GM12878 (cell line): ENCODE results near the gene OR5I1. TPM values are rescaled to one million over a fixed set of nuclear protein-coding genes. Genes with fewer than 3 reads are reported as not detected.

Source experiments
- ATAC-seq: fragments of 200-7000 bp; cut with Tn5 transposase; 3 replicates; pipeline ENCODE4 v1.9.1; 2020; ENCODE audit warnings: mild to moderate bottlenecking, moderate library complexity
- BruUV-seq: library from RNA; stranded (reverse); fragments of 400-500 nt; replicated peaks from 2 replicates; lab custom pipeline; 2021; lab: Mats Ljungman, UMichigan
- CTCF ChIA-PET: fragments of 300-600 bp; sonication (Branson Sonifier 250); formaldehyde crosslinking; extraction: SDS; loops from one replicate; lab custom pipeline; 2021; ENCODE audit warnings: inconsistent platforms; lab: Yijun Ruan, JAX
- POLR2A ChIA-PET: fragments of 350-600 bp; formaldehyde crosslinking; extraction: SDS; loops from one replicate; lab custom pipeline; 2021; ENCODE audit warnings: inconsistent platforms; lab: Charles Lee
- RAD21 ChIA-PET: fragments of 300-600 bp; sonication (Branson Sonifier 250); formaldehyde crosslinking; loops from one replicate; lab custom pipeline; 2023; ENCODE audit warnings: antibody characterized with exemption; ENCODE audit not compliant: unreplicated experiment; lab: Charles Lee
- SMC1A ChIA-PET: fragments of 300-600 bp; sonication (Branson Sonifier 250); formaldehyde crosslinking; loops from one replicate; lab custom pipeline; 2023; ENCODE audit not compliant: unreplicated experiment, uncharacterized antibody; lab: Charles Lee
- DNase-seq: peaks from one replicate; pipeline ENCODE4 v3.0.0-alpha.2; 2011; ENCODE audit warnings: low read depth, low spot score
- FAIRE-seq: peaks from 3 replicates; lab custom pipeline; 2011; peaks lifted over from hg19 to GRCh38; lab: Jason Lieb, UNC
- H2AFZ ChIP-seq: 2 replicates; pipeline ENCODE4 v1.6.0; 2011; ENCODE audit warnings: low read depth, low read length, control low read depth; ENCODE audit not compliant: control insufficient read depth
- H3K27ac ChIP-seq: 2 replicates; pipeline ENCODE4 v1.5.1; 2011; ENCODE audit warnings: control low read depth; ENCODE audit not compliant: control insufficient read depth, insufficient read depth
- H3K27me3 ChIP-seq, 2 experiments: replicated peaks in 1 of 2; 2 replicates each; pipeline versions ENCODE4 v1.6.0 to v1.6.1; 2011; ENCODE audit warnings: low read length in 1 of 2; ENCODE audit not compliant: control insufficient read depth in 2 of 2, insufficient read depth in 2 of 2
- H3K36me3 ChIP-seq, 2 experiments: 2 replicates each; pipeline ENCODE4 v1.5.1; 2011; ENCODE audit warnings: low read length in 1 of 2; ENCODE audit not compliant: control insufficient read depth in 2 of 2, insufficient read depth in 2 of 2
- H3K4me1 ChIP-seq: 2 replicates; pipeline ENCODE4 v1.6.1; 2011; ENCODE audit warnings: mild to moderate bottlenecking, low read length, moderate library complexity, mixed read lengths; ENCODE audit not compliant: control insufficient read depth, insufficient read depth
- H3K4me2 ChIP-seq: 2 replicates; pipeline ENCODE4 v1.6.0; 2011; ENCODE audit warnings: control low read depth; ENCODE audit not compliant: control insufficient read depth, insufficient read depth
- H3K4me3 ChIP-seq: fragments of 200-600 bp; sonication (generic); 2 replicates; pipeline ENCODE4 v1.5.1; 2016
- H3K79me2 ChIP-seq: 2 replicates; pipeline ENCODE4 v1.6.0; 2011; ENCODE audit warnings: low read length; ENCODE audit not compliant: control insufficient read depth, insufficient read depth
- H3K9ac ChIP-seq: 2 replicates; pipeline ENCODE4 v1.8.0; 2011; ENCODE audit warnings: low read length, control low read depth, mixed read lengths; ENCODE audit not compliant: control insufficient read depth, insufficient read depth
- H3K9me3 ChIP-seq: replicated peaks from 3 replicates; pipeline ENCODE4 v1.5.1; 2011; ENCODE audit warnings: mild to moderate bottlenecking, low read length; ENCODE audit not compliant: control insufficient read depth, insufficient read depth
- H4K20me1 ChIP-seq: 2 replicates; pipeline ENCODE4 v1.6.0; 2011; ENCODE audit not compliant: control insufficient read depth, insufficient read depth
- KDM1A ChIP-seq: fragments of 200-600 bp; sonication (generic); IDR thresholded peaks from 2 replicates; pipeline ENCODE4 v1.6.1; 2016; ENCODE audit warnings: borderline replicate concordance
- LARP7 ChIP-seq: fragments of 450-650 bp; IDR thresholded peaks from 2 replicates; pipeline ENCODE4 v1.6.1; 2017; ENCODE audit warnings: mild to moderate bottlenecking
- MTA3 ChIP-seq: IDR thresholded peaks from 2 replicates; pipeline ENCODE4 v1.6.1; 2012; ENCODE audit warnings: low read length, inconsistent platforms, borderline replicate concordance
- NR2C2 ChIP-seq: IDR thresholded peaks from 2 replicates; pipeline ENCODE4 v1.6.1; 2011; ENCODE audit warnings: borderline replicate concordance, low read depth; ENCODE audit not compliant: control insufficient read depth, insufficient read length
- POLR2AphosphoS5 ChIP-seq: IDR thresholded peaks from 2 replicates; pipeline ENCODE4 v1.6.1; 2011; ENCODE audit warnings: mild to moderate bottlenecking, low read length, inconsistent platforms
- RAD21 ChIP-seq: IDR thresholded peaks from 2 replicates; pipeline ENCODE4 v1.6.1; 2011; ENCODE audit warnings: mild to moderate bottlenecking, low read depth, low read length, moderate library complexity; ENCODE audit not compliant: insufficient read depth
- RB1 ChIP-seq: fragments of 450-650 bp; formaldehyde crosslinking; IDR thresholded peaks from 2 replicates; pipeline ENCODE4 v1.6.1; 2017; ENCODE audit warnings: mild to moderate bottlenecking, borderline replicate concordance
- SMAD1 ChIP-seq: fragments of 450-650 bp; IDR thresholded peaks from 2 replicates; pipeline ENCODE4 v1.6.1; 2018; ENCODE audit warnings: mild to moderate bottlenecking, low read depth; ENCODE audit not compliant: partially characterized antibody
- SMC3 ChIP-seq: IDR thresholded peaks from 2 replicates; pipeline ENCODE4 v1.6.1; 2011; ENCODE audit warnings: low read length, improper control_type of control experiment, borderline replicate concordance
- ZNF274 ChIP-seq: IDR thresholded peaks from one replicate; pipeline ENCODE4 v1.8.0; 2011; ENCODE audit not compliant: insufficient read length, insufficient read depth
- WGBS: methylation state at CpG from one replicate; pipeline ENCODE4 v1.1.6; 2016; ENCODE audit warnings: low lambda C conversion rate; ENCODE audit not compliant: insufficient replicate concordance, insufficient coverage; ENCODE audit errors: missing lambda C conversion rate; 5-methylcytosine and 5-hydroxymethylcytosine counted together
- in situ Hi-C: fragments of 300-500 bp; cut with MboI; formaldehyde crosslinking; loops from 9 replicates; pipeline ENCODE4 v1.14.3; 2018; ENCODE audit warnings: mixed read lengths
- intact Hi-C: fragments of 100-400 bp; cut with micrococcal nuclease; formaldehyde crosslinking; loops from one replicate; pipeline ENCODE4 v1.14.2; 2022; ENCODE audit not compliant: unreplicated experiment
- polyA plus RNA-seq, 11 experiments: library from polyadenylated mRNA; depleted of rRNA in 4 of 11; unstranded in 6 of 11; stranded (reverse) in 5 of 11; fragments of >200 nt; fragmentation: Nextera tagmentation in 4 of 11; fragmentation: Illumina TruSeq in 1 of 11; extraction: Ambion mirVana in 4 of 11; extraction: Trizol in 1 of 11; gene quantifications; 1 replicate in 1 of 11; 2 replicates in 10 of 11; pipeline versions ENCODE4 v1.2.1 to v1.2.3, GENCODE V29; 2011 to 2016; ENCODE audit warnings: inconsistent platforms in 2 of 11, missing spikeins in 2 of 11, low read depth in 1 of 11
- total RNA-seq, 4 experiments: library from RNA; depleted of rRNA in 3 of 4; stranded (reverse); fragments of >200 nt in 3 of 4; fragmentation: Illumina TruSeq in 1 of 4; extraction: Trizol in 1 of 4; gene quantifications; 2 replicates each; pipeline versions ENCODE4 v1.2.1 to v1.2.3, GENCODE V29; 2013 to 2021
- TF ChIP-seq, protein P1 (sequence below): IDR thresholded peaks from 2 replicates; pipeline ENCODE4 v1.6.1; 2012; ENCODE audit warnings: mild to moderate bottlenecking, low read depth, low read length
- TF ChIP-seq, protein P2 (sequence below): IDR thresholded peaks from 2 replicates; pipeline ENCODE4 v1.6.1; 2012; ENCODE audit warnings: low read depth, low read length, improper control_type of control experiment
- TF ChIP-seq, protein P3 (sequence below): IDR thresholded peaks from 2 replicates; pipeline ENCODE4 v1.6.1; 2011; ENCODE audit warnings: mild to moderate bottlenecking, low read depth, low read length, moderate library complexity; ENCODE audit not compliant: insufficient replicate concordance
- TF ChIP-seq, protein P4 (sequence below), 3 experiments: IDR thresholded peaks in 2 of 3; conservative IDR thresholded peaks in 1 of 3; 2 replicates each; pipeline ENCODE4 v1.5.1; 2011; ENCODE audit warnings: low read depth in 3 of 3, low read length in 3 of 3, mild to moderate bottlenecking in 3 of 3, control low read depth in 2 of 3, moderate library complexity in 2 of 3, inconsistent platforms in 1 of 3, mixed read lengths in 1 of 3; ENCODE audit not compliant: control insufficient read depth in 2 of 3, insufficient read depth in 1 of 3; ENCODE audit errors: extremely low read depth in 1 of 3

Gene OR5I1
- total and polyA plus RNA-seq, 10 of the 15 experiments (the other 5 are each of a cell fraction or from before 2014, with no cell fraction given): not detected

DNA sequence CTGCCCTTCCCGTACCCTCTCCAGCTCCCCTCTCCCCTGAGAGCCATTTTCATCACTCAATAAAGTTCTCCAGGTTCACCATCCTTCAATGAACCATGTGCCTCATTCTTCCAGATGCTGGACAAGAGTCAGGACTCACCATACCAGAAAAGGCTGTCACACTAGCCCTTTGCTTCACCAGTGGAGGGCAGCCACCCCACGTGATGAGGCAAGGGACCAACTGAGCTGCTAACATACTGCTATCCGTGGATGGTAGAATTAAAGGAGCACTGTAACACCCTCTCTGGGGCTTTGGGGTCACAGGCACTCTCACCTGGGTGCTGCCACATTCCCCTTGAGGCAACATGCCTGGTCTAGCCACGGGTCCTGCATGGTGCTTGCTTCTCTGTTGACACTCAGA lies 13.1 kb upstream of the OR5I1 start (continued):
- TF ChIP-seq SMAD1 (no peak), LARP7 (no peak), ZNF274 (no peak), KDM1A (no peak), POLR2AphosphoS5 (no peak)
- TF ChIP-seq, protein P1, sequence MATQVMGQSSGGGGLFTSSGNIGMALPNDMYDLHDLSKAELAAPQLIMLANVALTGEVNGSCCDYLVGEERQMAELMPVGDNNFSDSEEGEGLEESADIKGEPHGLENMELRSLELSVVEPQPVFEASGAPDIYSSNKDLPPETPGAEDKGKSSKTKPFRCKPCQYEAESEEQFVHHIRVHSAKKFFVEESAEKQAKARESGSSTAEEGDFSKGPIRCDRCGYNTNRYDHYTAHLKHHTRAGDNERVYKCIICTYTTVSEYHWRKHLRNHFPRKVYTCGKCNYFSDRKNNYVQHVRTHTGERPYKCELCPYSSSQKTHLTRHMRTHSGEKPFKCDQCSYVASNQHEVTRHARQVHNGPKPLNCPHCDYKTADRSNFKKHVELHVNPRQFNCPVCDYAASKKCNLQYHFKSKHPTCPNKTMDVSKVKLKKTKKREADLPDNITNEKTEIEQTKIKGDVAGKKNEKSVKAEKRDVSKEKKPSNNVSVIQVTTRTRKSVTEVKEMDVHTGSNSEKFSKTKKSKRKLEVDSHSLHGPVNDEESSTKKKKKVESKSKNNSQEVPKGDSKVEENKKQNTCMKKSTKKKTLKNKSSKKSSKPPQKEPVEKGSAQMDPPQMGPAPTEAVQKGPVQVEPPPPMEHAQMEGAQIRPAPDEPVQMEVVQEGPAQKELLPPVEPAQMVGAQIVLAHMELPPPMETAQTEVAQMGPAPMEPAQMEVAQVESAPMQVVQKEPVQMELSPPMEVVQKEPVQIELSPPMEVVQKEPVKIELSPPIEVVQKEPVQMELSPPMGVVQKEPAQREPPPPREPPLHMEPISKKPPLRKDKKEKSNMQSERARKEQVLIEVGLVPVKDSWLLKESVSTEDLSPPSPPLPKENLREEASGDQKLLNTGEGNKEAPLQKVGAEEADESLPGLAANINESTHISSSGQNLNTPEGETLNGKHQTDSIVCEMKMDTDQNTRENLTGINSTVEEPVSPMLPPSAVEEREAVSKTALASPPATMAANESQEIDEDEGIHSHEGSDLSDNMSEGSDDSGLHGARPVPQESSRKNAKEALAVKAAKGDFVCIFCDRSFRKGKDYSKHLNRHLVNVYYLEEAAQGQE: no peak

DNA sequence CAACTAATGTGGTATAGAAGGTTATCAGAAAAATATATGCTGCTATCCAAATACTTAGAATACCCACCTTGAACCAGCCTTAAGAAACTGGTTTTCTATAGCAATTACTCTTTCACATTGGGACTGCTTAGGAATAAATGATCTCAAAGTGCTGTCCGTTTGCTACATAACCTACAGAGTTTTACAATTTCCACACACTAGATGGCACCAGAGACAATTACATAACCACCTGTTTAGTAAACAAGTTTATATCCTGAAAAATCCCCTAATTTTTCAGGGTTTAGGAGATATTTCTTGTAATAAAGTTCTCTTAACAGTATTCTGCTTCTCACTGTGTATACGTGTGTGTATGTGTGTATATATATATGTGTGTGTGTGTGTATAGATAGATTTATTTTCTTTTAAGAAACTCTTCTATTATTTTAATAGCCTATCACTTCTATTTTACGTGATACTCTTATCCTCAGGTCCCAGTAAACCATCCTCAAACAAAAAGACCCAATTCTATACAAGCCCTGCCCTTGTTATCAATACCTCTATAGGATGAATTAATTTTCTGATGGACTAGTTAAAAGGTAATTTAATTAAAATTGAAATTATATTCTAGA lies 6.7 kb upstream of the OR5I1 start:
- no TSS peak for BruUV-seq
- Histone ChIP-seq H3K9ac (no peak overlapping the region), H3K36me3 (no peaks in the 10 kb centered on the region), H4K20me1 (no peaks in the 10 kb centered on the region), H3K4me2 (no peak overlapping the region), H3K27ac (no peak overlapping the region), H3K4me3 (no peak overlapping the region), H3K27me3 (no peaks in the 10 kb centered on the region), H3K79me2 (no peaks in the 10 kb centered on the region), H2AFZ (no peak overlapping the region), H3K9me3 (no peaks in the 10 kb centered on the region), H3K4me1 (no peaks in the 10 kb centered on the region)
- ChIA-PET SMC1A (no interaction called here), RAD21 (no interaction called here), POLR2A (no interaction called here), CTCF (interaction anchor here (0.7 to 1.3 kb wide), 3 partner anchors 84 to 843 kb away, joined by 3 to 4 read pairs (median 3); no protein-coding TSS in a partner anchor)
- intact Hi-C loops: loop anchor here (1.0 to 5.0 kb wide), 3 partner anchors 679 to 1306 kb away; no protein-coding TSS in a partner anchor
- no peak for DNase-seq
- WGBS: 0% methylated on average over 3 of the region's 3 CpGs
- FAIRE-seq: peak; percentile 54
- peak; percentile 61; the same call in 2 of the 3 replicates for ATAC-seq
- TF ChIP-seq MTA3: no peak
- TF ChIP-seq RB1: no peak
- no peak for TF ChIP-seq NR2C2
- TF ChIP-seq, protein P2, sequence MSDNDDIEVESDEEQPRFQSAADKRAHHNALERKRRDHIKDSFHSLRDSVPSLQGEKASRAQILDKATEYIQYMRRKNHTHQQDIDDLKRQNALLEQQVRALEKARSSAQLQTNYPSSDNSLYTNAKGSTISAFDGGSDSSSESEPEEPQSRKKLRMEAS: no peak
- TF ChIP-seq, protein P3, sequence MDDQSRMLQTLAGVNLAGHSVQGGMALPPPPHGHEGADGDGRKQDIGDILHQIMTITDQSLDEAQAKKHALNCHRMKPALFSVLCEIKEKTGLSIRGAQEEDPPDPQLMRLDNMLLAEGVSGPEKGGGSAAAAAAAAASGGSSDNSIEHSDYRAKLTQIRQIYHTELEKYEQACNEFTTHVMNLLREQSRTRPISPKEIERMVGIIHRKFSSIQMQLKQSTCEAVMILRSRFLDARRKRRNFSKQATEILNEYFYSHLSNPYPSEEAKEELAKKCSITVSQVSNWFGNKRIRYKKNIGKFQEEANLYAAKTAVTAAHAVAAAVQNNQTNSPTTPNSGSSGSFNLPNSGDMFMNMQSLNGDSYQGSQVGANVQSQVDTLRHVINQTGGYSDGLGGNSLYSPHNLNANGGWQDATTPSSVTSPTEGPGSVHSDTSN: no peak
- peak; percentile 53; the same call in 1 of the 2 replicates for TF ChIP-seq SMC3
- TF ChIP-seq, protein P4, sequence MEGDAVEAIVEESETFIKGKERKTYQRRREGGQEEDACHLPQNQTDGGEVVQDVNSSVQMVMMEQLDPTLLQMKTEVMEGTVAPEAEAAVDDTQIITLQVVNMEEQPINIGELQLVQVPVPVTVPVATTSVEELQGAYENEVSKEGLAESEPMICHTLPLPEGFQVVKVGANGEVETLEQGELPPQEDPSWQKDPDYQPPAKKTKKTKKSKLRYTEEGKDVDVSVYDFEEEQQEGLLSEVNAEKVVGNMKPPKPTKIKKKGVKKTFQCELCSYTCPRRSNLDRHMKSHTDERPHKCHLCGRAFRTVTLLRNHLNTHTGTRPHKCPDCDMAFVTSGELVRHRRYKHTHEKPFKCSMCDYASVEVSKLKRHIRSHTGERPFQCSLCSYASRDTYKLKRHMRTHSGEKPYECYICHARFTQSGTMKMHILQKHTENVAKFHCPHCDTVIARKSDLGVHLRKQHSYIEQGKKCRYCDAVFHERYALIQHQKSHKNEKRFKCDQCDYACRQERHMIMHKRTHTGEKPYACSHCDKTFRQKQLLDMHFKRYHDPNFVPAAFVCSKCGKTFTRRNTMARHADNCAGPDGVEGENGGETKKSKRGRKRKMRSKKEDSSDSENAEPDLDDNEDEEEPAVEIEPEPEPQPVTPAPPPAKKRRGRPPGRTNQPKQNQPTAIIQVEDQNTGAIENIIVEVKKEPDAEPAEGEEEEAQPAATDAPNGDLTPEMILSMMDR (IDR thresholded peaks at IDR 0.05 in 2 of 3, conservative IDR thresholded peaks at IDR 0.05 in 1 of 3; ENCODE audit: control insufficient read depth in 2 of 3, extremely low read depth in 1 of 3, insufficient read depth in 1 of 3, low read depth in 3 of 3, low read length in 3 of 3): peak; percentile 37 to 61 (median 38); a peak in 4 of 6 replicates
- peak; percentile 58 for TF ChIP-seq RAD21
- in situ Hi-C loops: loop anchor here (25.0 kb wide), 1 partner anchor 1319 kb away; no protein-coding TSS in a partner anchor
